H1 (cell line): ENCODE data around the gene EPB41L3.

ENCODE experiments used
- CHD2 ChIP-seq: IDR thresholded peaks from 2 replicates; pipeline ENCODE4 v1.6.1; 2012; ENCODE audit warnings: low read length, improper control_type of control experiment
- EZH2 ChIP-seq: fragments of 200-600 bp; sonication (generic); IDR thresholded peaks from 2 replicates; pipeline ENCODE4 v1.7.1; 2012; ENCODE audit warnings: low read depth, mild to moderate bottlenecking, moderate library complexity, low read length, inconsistent platforms; ENCODE audit not compliant: severe bottlenecking
- HDAC2 ChIP-seq, 2 experiments: fragments of 300-600 bp in 1 of 2; sonication (generic) in 1 of 2; IDR thresholded peaks; 2 replicates each; pipeline ENCODE4 v1.6.1; 2011 to 2012; ENCODE audit warnings: low read depth in 2 of 2, low read length in 2 of 2, mild to moderate bottlenecking in 2 of 2, moderate library complexity in 2 of 2, borderline replicate concordance in 1 of 2, inconsistent platforms in 1 of 2
- POLR2AphosphoS5 ChIP-seq: IDR thresholded peaks from 2 replicates; pipeline ENCODE4 v1.6.1; 2011; ENCODE audit warnings: low read depth, low read length
- RNF2 ChIP-seq: fragments of 200-900, 300-1000 bp; sonication (generic); IDR thresholded peaks from 2 replicates; pipeline ENCODE4 v1.7.1; 2016; ENCODE audit warnings: borderline replicate concordance, low read depth, mild to moderate bottlenecking, antibody characterized with exemption, low read length; ENCODE audit not compliant: poor library complexity, severe bottlenecking; ENCODE audit errors: missing control alignments
- SP2 ChIP-seq: IDR thresholded peaks from 2 replicates; pipeline ENCODE4 v1.6.1; 2012; ENCODE audit warnings: mild to moderate bottlenecking, low read length, inconsistent platforms
- SP4 ChIP-seq: IDR thresholded peaks from 2 replicates; pipeline ENCODE4 v1.6.1; 2012; ENCODE audit warnings: low read length, inconsistent platforms
- SRF ChIP-seq: IDR thresholded peaks from 2 replicates; pipeline ENCODE4 v1.6.1; 2011; ENCODE audit warnings: mild to moderate bottlenecking, low read depth, low read length, moderate library complexity
- TCF12 ChIP-seq: IDR thresholded peaks from 2 replicates; pipeline ENCODE4 v1.6.1; 2011; ENCODE audit warnings: low read depth, mild to moderate bottlenecking, low read length
- TF ChIP-seq, protein P1 (sequence below), 3 experiments: IDR thresholded peaks; 1 replicate in 2 of 3; 2 replicates in 1 of 3; pipeline versions ENCODE4 v1.5.1 to v1.6.1; 2011; ENCODE audit warnings: low read length in 3 of 3, mild to moderate bottlenecking in 3 of 3, inconsistent platforms in 2 of 3, low read depth in 1 of 3, moderate library complexity in 1 of 3; ENCODE audit not compliant: insufficient read depth in 1 of 3; ENCODE audit errors: control extremely low read depth in 1 of 3

DNA sequence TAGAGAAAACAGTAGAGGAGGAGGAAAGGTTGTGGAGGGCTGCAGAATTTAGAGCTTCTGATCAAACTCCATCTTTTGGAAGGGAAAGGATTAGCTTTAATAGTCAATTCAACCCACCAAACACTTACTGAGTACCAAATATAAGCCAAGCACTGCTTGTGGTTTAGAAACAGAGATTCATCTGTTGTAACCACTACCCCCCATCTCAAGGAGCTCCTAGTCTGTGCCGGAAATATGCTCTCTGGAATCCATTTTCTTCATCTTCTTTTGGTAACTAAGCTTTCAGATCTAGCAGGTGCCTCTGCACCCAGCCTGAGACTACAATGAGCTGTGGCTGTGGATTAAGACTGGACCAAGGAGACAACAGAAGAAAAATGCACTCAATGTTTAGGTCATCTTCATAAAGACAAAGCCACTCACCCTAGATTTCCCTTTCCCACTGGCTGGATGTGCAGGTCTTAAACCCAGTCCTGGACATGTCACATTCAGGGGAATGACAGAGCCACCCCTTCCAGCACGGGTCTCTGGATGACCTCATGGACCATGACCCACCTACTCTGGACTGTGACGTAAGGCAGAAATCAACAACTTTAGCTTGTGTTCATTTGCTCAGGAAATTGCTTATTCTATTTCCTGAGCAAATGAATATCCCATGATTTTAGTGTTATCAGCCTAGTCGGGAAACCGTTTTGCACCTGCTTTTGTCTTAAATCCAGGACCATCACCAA, 52.9 kb downstream of the EPB41L3 start:
- no peak for TF ChIP-seq SRF
- TF ChIP-seq CHD2 = no peak
- no peak for TF ChIP-seq POLR2AphosphoS5
- no peak for TF ChIP-seq SP2
- TF ChIP-seq SP4 = no peak
- TF ChIP-seq, protein P1, sequence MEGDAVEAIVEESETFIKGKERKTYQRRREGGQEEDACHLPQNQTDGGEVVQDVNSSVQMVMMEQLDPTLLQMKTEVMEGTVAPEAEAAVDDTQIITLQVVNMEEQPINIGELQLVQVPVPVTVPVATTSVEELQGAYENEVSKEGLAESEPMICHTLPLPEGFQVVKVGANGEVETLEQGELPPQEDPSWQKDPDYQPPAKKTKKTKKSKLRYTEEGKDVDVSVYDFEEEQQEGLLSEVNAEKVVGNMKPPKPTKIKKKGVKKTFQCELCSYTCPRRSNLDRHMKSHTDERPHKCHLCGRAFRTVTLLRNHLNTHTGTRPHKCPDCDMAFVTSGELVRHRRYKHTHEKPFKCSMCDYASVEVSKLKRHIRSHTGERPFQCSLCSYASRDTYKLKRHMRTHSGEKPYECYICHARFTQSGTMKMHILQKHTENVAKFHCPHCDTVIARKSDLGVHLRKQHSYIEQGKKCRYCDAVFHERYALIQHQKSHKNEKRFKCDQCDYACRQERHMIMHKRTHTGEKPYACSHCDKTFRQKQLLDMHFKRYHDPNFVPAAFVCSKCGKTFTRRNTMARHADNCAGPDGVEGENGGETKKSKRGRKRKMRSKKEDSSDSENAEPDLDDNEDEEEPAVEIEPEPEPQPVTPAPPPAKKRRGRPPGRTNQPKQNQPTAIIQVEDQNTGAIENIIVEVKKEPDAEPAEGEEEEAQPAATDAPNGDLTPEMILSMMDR (IDR thresholded peaks at IDR 0.05; ENCODE audit: control extremely low read depth in 1 of 3, insufficient read depth in 1 of 3, low read depth in 1 of 3, low read length in 3 of 3) = no peak
- no peak for TF ChIP-seq RNF2
- no peak for TF ChIP-seq TCF12
- no peak for TF ChIP-seq EZH2
- no peak for TF ChIP-seq HDAC2 (IDR thresholded peaks at IDR 0.05; ENCODE audit: borderline replicate concordance in 1 of 2, low read depth in 2 of 2, low read length in 2 of 2)
